PFSK-1 (cell line): ENCODE results near the gene BTAF1.

Experiments
- POLR2AphosphoS5 ChIP-seq: IDR thresholded peaks from 2 replicates; pipeline ENCODE4 v1.6.1; 2012; ENCODE audit warnings: low read depth, mild to moderate bottlenecking, control low read depth, low read length, moderate library complexity
- SIN3A ChIP-seq: IDR thresholded peaks from 2 replicates; pipeline ENCODE4 v1.6.1; 2012; ENCODE audit warnings: mild to moderate bottlenecking, low read length, moderate library complexity, borderline replicate concordance; ENCODE audit not compliant: insufficient read depth
- TAF1 ChIP-seq: IDR thresholded peaks from 2 replicates; pipeline ENCODE4 v1.6.1; 2012; ENCODE audit warnings: low read length, control low read depth, borderline replicate concordance; ENCODE audit not compliant: insufficient read depth
- TF ChIP-seq, protein P1 (sequence below), 2 experiments: IDR thresholded peaks; 2 replicates each; pipeline versions ENCODE4 v1.6.1 to v1.8.0; 2011 to 2012; ENCODE audit warnings: low read depth in 2 of 2, low read length in 2 of 2, control low read depth in 1 of 2, inconsistent platforms in 1 of 2, mild to moderate bottlenecking in 1 of 2, moderate library complexity in 1 of 2; ENCODE audit not compliant: insufficient read depth in 1 of 2

DNA sequence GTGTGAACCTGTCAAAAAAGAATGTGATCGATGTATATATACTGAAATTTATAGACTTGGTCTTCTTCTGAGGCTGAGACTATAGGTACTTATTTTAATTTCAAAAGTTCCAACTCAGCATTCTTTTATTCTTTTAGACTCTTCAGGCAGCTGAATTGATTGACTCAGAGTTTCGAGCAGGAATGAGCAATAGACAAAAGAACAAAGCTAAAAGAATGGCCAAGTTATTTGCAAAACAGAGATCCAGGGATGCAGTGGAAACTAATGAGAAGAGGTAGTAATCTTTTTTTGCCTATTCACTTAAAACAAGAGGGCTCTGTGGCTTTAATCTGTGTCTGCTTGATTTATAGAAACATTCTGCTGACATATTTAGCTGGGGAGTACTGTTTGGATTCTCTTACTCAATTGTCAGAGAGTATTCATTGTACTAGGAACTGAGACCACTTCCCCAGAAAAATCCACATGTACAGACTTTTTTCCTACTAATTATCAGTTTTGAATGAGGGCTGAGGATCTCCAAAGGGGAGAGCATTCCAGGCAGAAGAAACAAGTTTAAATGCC, 30.1 kb downstream of the BTAF1 start:
- TF ChIP-seq POLR2AphosphoS5: no peak
- TF ChIP-seq, protein P1, sequence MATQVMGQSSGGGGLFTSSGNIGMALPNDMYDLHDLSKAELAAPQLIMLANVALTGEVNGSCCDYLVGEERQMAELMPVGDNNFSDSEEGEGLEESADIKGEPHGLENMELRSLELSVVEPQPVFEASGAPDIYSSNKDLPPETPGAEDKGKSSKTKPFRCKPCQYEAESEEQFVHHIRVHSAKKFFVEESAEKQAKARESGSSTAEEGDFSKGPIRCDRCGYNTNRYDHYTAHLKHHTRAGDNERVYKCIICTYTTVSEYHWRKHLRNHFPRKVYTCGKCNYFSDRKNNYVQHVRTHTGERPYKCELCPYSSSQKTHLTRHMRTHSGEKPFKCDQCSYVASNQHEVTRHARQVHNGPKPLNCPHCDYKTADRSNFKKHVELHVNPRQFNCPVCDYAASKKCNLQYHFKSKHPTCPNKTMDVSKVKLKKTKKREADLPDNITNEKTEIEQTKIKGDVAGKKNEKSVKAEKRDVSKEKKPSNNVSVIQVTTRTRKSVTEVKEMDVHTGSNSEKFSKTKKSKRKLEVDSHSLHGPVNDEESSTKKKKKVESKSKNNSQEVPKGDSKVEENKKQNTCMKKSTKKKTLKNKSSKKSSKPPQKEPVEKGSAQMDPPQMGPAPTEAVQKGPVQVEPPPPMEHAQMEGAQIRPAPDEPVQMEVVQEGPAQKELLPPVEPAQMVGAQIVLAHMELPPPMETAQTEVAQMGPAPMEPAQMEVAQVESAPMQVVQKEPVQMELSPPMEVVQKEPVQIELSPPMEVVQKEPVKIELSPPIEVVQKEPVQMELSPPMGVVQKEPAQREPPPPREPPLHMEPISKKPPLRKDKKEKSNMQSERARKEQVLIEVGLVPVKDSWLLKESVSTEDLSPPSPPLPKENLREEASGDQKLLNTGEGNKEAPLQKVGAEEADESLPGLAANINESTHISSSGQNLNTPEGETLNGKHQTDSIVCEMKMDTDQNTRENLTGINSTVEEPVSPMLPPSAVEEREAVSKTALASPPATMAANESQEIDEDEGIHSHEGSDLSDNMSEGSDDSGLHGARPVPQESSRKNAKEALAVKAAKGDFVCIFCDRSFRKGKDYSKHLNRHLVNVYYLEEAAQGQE (IDR thresholded peaks at IDR 0.05; ENCODE audit: insufficient read depth in 1 of 2, low read depth in 2 of 2, low read length in 2 of 2): no peak
- no peak for TF ChIP-seq SIN3A
- no peak for TF ChIP-seq TAF1
